ENCODE data around the gene ST8SIA6. TPM values are rescaled to one million over a fixed set of nuclear protein-coding genes. Genes with fewer than 3 reads are reported as not detected.
"Not testable (repeated sequence)": the region's sequence is repeated elsewhere in the genome, so short reads cannot be mapped to it uniquely, and the experiment has no call there.

The ST8SIA6 gene
- total RNA-seq, 1 donor from 2014 or later = not detected

- no peak for TF ChIP-seq CTCF (IDR thresholded peaks at IDR 0.05)
- intact Hi-C loops (cut with DNase I) = no loop called here
- DNase-seq (ENCODE audit: low spot score in 2 of 2) = no peak
Observed at GRCh38 chr10:17444388-17444714, 10.0 kb downstream of the ST8SIA6 start.

GRCh38 chr10:17443707-17444387 lies 10.5 kb downstream of the ST8SIA6 start:
- no peak for DNase-seq (ENCODE audit: low spot score in 2 of 2)
- Histone ChIP-seq H3K27ac (no peak overlapping the region), H3K4me1 (no peaks in the 10 kb centered on the region), H3K36me3 (no peaks in the 10 kb centered on the region), H3K9me3 (peaks cover 0 to 12% of the 10 kb centered on the region in 2 donors), H3K4me3 (no peak overlapping the region), H3K27me3 (no peaks in the 10 kb centered on the region)
- intact Hi-C loops (cut with DNase I) = no loop called here
- TF ChIP-seq CTCF (IDR thresholded peaks at IDR 0.05) = no peak

More at GRCh38 chr10:17444388-17444714, 10.0 kb downstream of the ST8SIA6 start:
- Histone ChIP-seq H3K27me3 (no peaks in the 10 kb centered on the region), H3K4me1 (no peaks in the 10 kb centered on the region), H3K4me3 (no peak overlapping the region), H3K36me3 (no peaks in the 10 kb centered on the region), H3K9me3 (peaks cover 2 to 17% of the 10 kb centered on the region in 2 donors), H3K27ac (no peak overlapping the region)

GRCh38 chr10:17438583-17438982 lies 15.8 kb downstream of the ST8SIA6 start:
- H3K4me1 ChIP-seq = no peaks in the 10 kb centered on the region
- no peaks in the 10 kb centered on the region for H3K9me3 ChIP-seq
- intact Hi-C loops (cut with DNase I) = no loop called here
- H3K27ac ChIP-seq = no peak overlapping the region
- TF ChIP-seq CTCF (IDR thresholded peaks at IDR 0.05) = no peak
- H3K4me3 ChIP-seq = no peak overlapping the region
- no peaks in the 10 kb centered on the region for H3K36me3 ChIP-seq
- no peaks in the 10 kb centered on the region for H3K27me3 ChIP-seq
- DNase-seq (ENCODE audit: low spot score in 2 of 2) = no peak

GRCh38 chr10:17436578-17436977 lies 17.8 kb downstream of the ST8SIA6 start:
- DNase-seq (ENCODE audit: low spot score in 2 of 2); H3K27me3 ChIP-seq; intact Hi-C loops (cut with DNase I); H3K36me3 ChIP-seq; H3K4me3 ChIP-seq; H3K27ac ChIP-seq; H3K9me3 ChIP-seq; H3K4me1 ChIP-seq: not testable (repeated sequence)

GRCh38 chr10:17435953-17436352 lies 18.4 kb downstream of the ST8SIA6 start:
- TF ChIP-seq CTCF (IDR thresholded peaks at IDR 0.05) = no peak

GRCh38 chr10:17435187-17435586 lies 19.2 kb downstream of the ST8SIA6 start:
- intact Hi-C loops (cut with DNase I) = no loop called here
- no peak for TF ChIP-seq CTCF (IDR thresholded peaks at IDR 0.05)
- Histone ChIP-seq H3K4me1 (peaks cover 0 to 3% of the 10 kb centered on the region in 2 donors), H3K4me3 (no peak overlapping the region), H3K9me3 (no peaks in the 10 kb centered on the region), H3K27ac (no peak overlapping the region), H3K27me3 (no peaks in the 10 kb centered on the region), H3K36me3 (no peaks in the 10 kb centered on the region)
- no peak for DNase-seq (ENCODE audit: low spot score in 2 of 2)

More at GRCh38 chr10:17435953-17436352, 18.4 kb downstream of the ST8SIA6 start:
- Histone ChIP-seq H3K4me3 (no peak overlapping the region), H3K36me3 (no peaks in the 10 kb centered on the region), H3K27me3 (no peaks in the 10 kb centered on the region), H3K9me3 (no peaks in the 10 kb centered on the region), H3K4me1 (peaks cover 0 to 3% of the 10 kb centered on the region in 2 donors), H3K27ac (no peak overlapping the region)
- no peak for DNase-seq (ENCODE audit: low spot score in 2 of 2)
- intact Hi-C loops (cut with DNase I) = no loop called here

Data from ascending aorta (tissue), 2 donors.